GM23338 (cell line): ENCODE data around the gene MRAS.

Experiments used
- CREB1 ChIP-seq: fragments of 250-450 bp; sonication (Bioruptor Pico); IDR thresholded peaks from 2 replicates; pipeline ENCODE4 v1.5.0; 2020; ENCODE audit warnings: low read depth, mild to moderate bottlenecking, moderate library complexity
- CTCF ChIP-seq, 2 experiments: fragments of 200-600 bp in 1 of 2; sonication (generic) in 1 of 2; conservative IDR thresholded peaks; 2 replicates each; pipeline versions ENCODE4 v1.5.1 to v1.6.1; 2016 to 2017; ENCODE audit warnings: antibody characterized with exemption in 2 of 2, low read depth in 2 of 2, mild to moderate bottlenecking in 2 of 2, moderate library complexity in 1 of 2
- ETS1 ChIP-seq: IDR thresholded peaks from 2 replicates; pipeline ENCODE4 v1.6.1; 2016; ENCODE audit warnings: antibody characterized with exemption
- EZH2 ChIP-seq: fragments of 200-600 bp; sonication (generic); IDR thresholded peaks from one replicate; pipeline ENCODE4 v1.8.0; 2017; ENCODE audit warnings: antibody characterized with exemption, mild to moderate bottlenecking, low read depth; ENCODE audit not compliant: unreplicated experiment
- JUNB ChIP-seq: IDR thresholded peaks from one replicate; pipeline ENCODE4 v1.6.1; 2016; ENCODE audit warnings: antibody characterized with exemption; ENCODE audit not compliant: unreplicated experiment
- POLR2AphosphoS5 ChIP-seq: IDR thresholded peaks from 2 replicates; pipeline ENCODE4 v1.6.1; 2016; ENCODE audit warnings: antibody characterized with exemption, low read depth
- REST ChIP-seq: IDR thresholded peaks from one replicate; pipeline ENCODE4 v1.6.1; 2018; ENCODE audit warnings: antibody characterized with exemption; ENCODE audit not compliant: unreplicated experiment
- STAT1 ChIP-seq: IDR thresholded peaks from one replicate; pipeline ENCODE4 v1.6.1; 2016; ENCODE audit warnings: antibody characterized with exemption; ENCODE audit not compliant: unreplicated experiment
- ZNF462 ChIP-seq: fragments of 250-450 bp; sonication (Bioruptor Pico); IDR thresholded peaks from 2 replicates; pipeline ENCODE4 v1.5.0; 2020; ENCODE audit warnings: mild to moderate bottlenecking, moderate library complexity

GRCh38 chr3:138334608-138335007, 13.8 kb upstream of the MRAS start:
- TF ChIP-seq CTCF (conservative IDR thresholded peaks at IDR 0.05; ENCODE audit: low read depth in 2 of 2) (no peak), EZH2 (no peak), ETS1 (no peak), REST (no peak), POLR2AphosphoS5 (no peak), JUNB (no peak), CREB1 (CRISPR knock-in tag) (no peak), STAT1 (no peak), ZNF462 (CRISPR knock-in tag) (no peak)
